HEK293 (cell line): ENCODE measurements around the gene IQSEC1.

Source experiments
- CTCF ChIA-PET: fragments of 350-600 bp; formaldehyde crosslinking; extraction: SDS; loops from one replicate; lab custom pipeline; 2021; ENCODE audit warnings: antibody characterized with exemption; lab: Yijun Ruan, JAX
- POLR2A ChIA-PET: fragments of 300-600 bp; formaldehyde crosslinking; extraction: SDS; loops from one replicate; lab custom pipeline; 2020; ENCODE audit warnings: antibody characterized with exemption, inconsistent platforms; lab: Yijun Ruan, JAX
- H3K27ac ChIP-seq: fragments of 200-500 bp; sonication (Bioruptor generic); 2 replicates; pipeline ENCODE4 v1.5.1; 2014; ENCODE audit warnings: low read depth, low read length, control low read depth, inconsistent platforms; ENCODE audit errors: extremely low read depth
- H3K36me3 ChIP-seq, 2 experiments: fragments of 200-500 bp in 1 of 2; sonication (Bioruptor generic) in 1 of 2; 1 replicate in 1 of 2; 2 replicates in 1 of 2; pipeline ENCODE4 v1.5.1; 2014 to 2017; ENCODE audit warnings: inconsistent platforms in 2 of 2, low read length in 2 of 2; ENCODE audit not compliant: control insufficient read depth in 2 of 2, insufficient read depth in 1 of 2
- H3K4me1 ChIP-seq: fragments of 200-500 bp; sonication (Bioruptor generic); 2 replicates; pipeline ENCODE4 v1.5.1; 2014; ENCODE audit warnings: mild to moderate bottlenecking, low read length, inconsistent platforms; ENCODE audit not compliant: control insufficient read depth, insufficient read depth
- H3K4me3 ChIP-seq: 2 replicates; pipeline ENCODE4 v1.5.1; 2011; ENCODE audit warnings: low read depth, mild to moderate bottlenecking, control low read depth, low read length, moderate library complexity
- H3K9me3 ChIP-seq: fragments of 200-500 bp; sonication (Bioruptor generic); 2 replicates; pipeline ENCODE4 v1.5.1; 2014; ENCODE audit warnings: low read depth, low read length, inconsistent platforms; ENCODE audit not compliant: control insufficient read depth, insufficient read depth
- AEBP2 ChIP-seq: fragments of 450-650 bp; formaldehyde crosslinking; IDR thresholded peaks from 2 replicates; pipeline ENCODE4 v1.5.1; 2016; ENCODE audit warnings: missing biosample characterization, missing genetic modification characterization, borderline replicate concordance
- CTCF ChIP-seq: fragments of 450-650 bp; formaldehyde crosslinking; IDR thresholded peaks from 2 replicates; pipeline ENCODE4 v1.5.1; 2016; ENCODE audit warnings: missing biosample characterization, missing genetic modification characterization
- EGR2 ChIP-seq: fragments of 450-650 bp; formaldehyde crosslinking; IDR thresholded peaks from 2 replicates; pipeline ENCODE4 v1.5.1; 2016; ENCODE audit warnings: low read depth, missing biosample characterization, missing genetic modification characterization
- GLI4 ChIP-seq: fragments of 450-650 bp; formaldehyde crosslinking; IDR thresholded peaks from 2 replicates; pipeline ENCODE4 v1.5.1; 2016; ENCODE audit warnings: missing biosample characterization, missing genetic modification characterization
- KLF10 ChIP-seq: fragments of 450-650 bp; IDR thresholded peaks from 2 replicates; pipeline ENCODE4 v1.5.1; 2018; ENCODE audit warnings: missing biosample characterization, mild to moderate bottlenecking, missing genetic modification characterization
- KLF16 ChIP-seq: fragments of 450-650 bp; formaldehyde crosslinking; IDR thresholded peaks from 2 replicates; pipeline ENCODE4 v1.5.1; 2017; ENCODE audit warnings: missing biosample characterization, missing genetic modification characterization
- OSR2 ChIP-seq: fragments of 450-650 bp; formaldehyde crosslinking; IDR thresholded peaks from 2 replicates; pipeline ENCODE4 v1.5.1; 2016; ENCODE audit warnings: missing biosample characterization, missing genetic modification characterization
- SP2 ChIP-seq: fragments of 450-650 bp; formaldehyde crosslinking; IDR thresholded peaks from 2 replicates; pipeline ENCODE4 v1.5.1; 2016; ENCODE audit warnings: missing biosample characterization, missing genetic modification characterization
- ZBTB17 ChIP-seq: fragments of 450-650 bp; formaldehyde crosslinking; IDR thresholded peaks from 2 replicates; pipeline ENCODE4 v1.5.1; 2016; ENCODE audit warnings: missing biosample characterization, missing genetic modification characterization
- ZBTB20 ChIP-seq: fragments of 450-650 bp; formaldehyde crosslinking; IDR thresholded peaks from 2 replicates; pipeline ENCODE4 v1.5.1; 2016; ENCODE audit warnings: missing biosample characterization, missing genetic modification characterization
- ZBTB44 ChIP-seq: fragments of 450-650 bp; IDR thresholded peaks from 2 replicates; pipeline ENCODE4 v1.5.1; 2018; ENCODE audit warnings: missing biosample characterization, mild to moderate bottlenecking, missing genetic modification characterization
- ZBTB8A ChIP-seq: fragments of 450-650 bp; formaldehyde crosslinking; IDR thresholded peaks from 2 replicates; pipeline ENCODE4 v1.5.1; 2016; ENCODE audit warnings: missing biosample characterization, missing genetic modification characterization
- ZFP37 ChIP-seq: fragments of 450-650 bp; formaldehyde crosslinking; IDR thresholded peaks from 2 replicates; pipeline ENCODE4 v1.5.1; 2016; ENCODE audit warnings: missing biosample characterization, missing genetic modification characterization
- ZNF138 ChIP-seq: fragments of 450-650 bp; formaldehyde crosslinking; IDR thresholded peaks from 2 replicates; pipeline ENCODE4 v1.5.1; 2016; ENCODE audit warnings: missing biosample characterization, missing genetic modification characterization, borderline replicate concordance
- ZNF26 ChIP-seq: fragments of 450-650 bp; formaldehyde crosslinking; IDR thresholded peaks from 2 replicates; pipeline ENCODE4 v1.5.1; 2016; ENCODE audit warnings: missing biosample characterization, missing genetic modification characterization
- ZNF266 ChIP-seq: fragments of 450-650 bp; formaldehyde crosslinking; IDR thresholded peaks from 2 replicates; pipeline ENCODE4 v1.5.1; 2016; ENCODE audit warnings: missing biosample characterization, missing genetic modification characterization, low read depth
- ZNF404 ChIP-seq: fragments of 450-650 bp; formaldehyde crosslinking; IDR thresholded peaks from 2 replicates; pipeline ENCODE4 v1.5.1; 2017; ENCODE audit warnings: missing biosample characterization, missing genetic modification characterization
- ZNF416 ChIP-seq: fragments of 450-650 bp; formaldehyde crosslinking; IDR thresholded peaks from 2 replicates; pipeline ENCODE4 v1.5.1; 2016; ENCODE audit warnings: missing biosample characterization, missing genetic modification characterization
- ZNF529 ChIP-seq: fragments of 450-650 bp; formaldehyde crosslinking; IDR thresholded peaks from 2 replicates; pipeline ENCODE4 v1.5.1; 2017; ENCODE audit warnings: missing genetic modification characterization, missing biosample characterization; ENCODE audit not compliant: insufficient replicate concordance
- ZNF585B ChIP-seq: fragments of 450-650 bp; formaldehyde crosslinking; IDR thresholded peaks from 2 replicates; pipeline ENCODE4 v1.5.1; 2016; ENCODE audit warnings: missing biosample characterization, missing genetic modification characterization
- ZNF639 ChIP-seq: fragments of 450-650 bp; formaldehyde crosslinking; IDR thresholded peaks from 2 replicates; pipeline ENCODE4 v1.5.1; 2016; ENCODE audit warnings: missing biosample characterization, missing genetic modification characterization
- ZNF776 ChIP-seq: fragments of 450-650 bp; formaldehyde crosslinking; IDR thresholded peaks from 2 replicates; pipeline ENCODE4 v1.5.0; 2017; ENCODE audit warnings: missing biosample characterization, missing genetic modification characterization, borderline replicate concordance
- ZNF785 ChIP-seq: fragments of 450-650 bp; formaldehyde crosslinking; IDR thresholded peaks from 2 replicates; pipeline ENCODE4 v1.5.1; 2016; ENCODE audit warnings: missing biosample characterization, missing genetic modification characterization
- ZNF830 ChIP-seq: fragments of 450-650 bp; IDR thresholded peaks from 2 replicates; pipeline ENCODE4 v1.5.0; 2018; ENCODE audit warnings: missing biosample characterization, missing genetic modification characterization, low read depth, mild to moderate bottlenecking, moderate library complexity

IQSEC1 gene

GRCh38 chr3:12903881-12904280, 169.3 kb downstream of the IQSEC1 start:
- H3K36me3 ChIP-seq = peaks cover 0 to 68% of the 10 kb centered on the region in 2 experiments; a peak in 2 of 3 replicates
- TF ChIP-seq ZNF830 (tag by site-specific recombination) (no peak), ZBTB17 (tag by site-specific recombination) (no peak), ZNF416 (tag by site-specific recombination) (no peak), AEBP2 (tag by site-specific recombination) (no peak), ZFP37 (tag by site-specific recombination) (no peak), CTCF (tag by site-specific recombination) (no peak), KLF16 (no peak)
- CTCF ChIA-PET = interaction anchor here (0.6 kb wide), 1 partner anchor 76 kb away, joined by 3 read pairs; no protein-coding TSS in a partner anchor

GRCh38 chr3:12903000-12903800, 170.0 kb downstream of the IQSEC1 start:
- no peak overlapping the region for H3K27ac ChIP-seq
- CTCF ChIA-PET = interaction anchor here (0.6 to 0.9 kb wide), 5 partner anchors 9 to 1735 kb away, joined by 3 to 8 read pairs (median 3); no protein-coding TSS in a partner anchor
- peaks cover 0 to 66% of the 10 kb centered on the region in 2 experiments; a peak in 2 of 3 replicates for H3K36me3 ChIP-seq
- no peaks in the 10 kb centered on the region for H3K4me1 ChIP-seq
- POLR2A ChIA-PET = no interaction called here
- H3K4me3 ChIP-seq = no peak overlapping the region
- H3K9me3 ChIP-seq = no peaks in the 10 kb centered on the region
- TF ChIP-seq ZNF639 (tag by site-specific recombination) (no peak), ZNF776 (no peak), EGR2 (tag by site-specific recombination) (no peak), OSR2 (tag by site-specific recombination) (no peak), ZBTB20 (tag by site-specific recombination) (no peak), ZBTB8A (tag by site-specific recombination) (no peak), SP2 (tag by site-specific recombination) (no peak), GLI4 (no peak), ZNF404 (no peak), KLF10 (tag by site-specific recombination) (no peak), ZNF529 (tag by site-specific recombination) (no peak), ZNF26 (no peak), ZBTB44 (tag by site-specific recombination) (no peak), CTCF (tag by site-specific recombination) (no peak), ZNF785 (tag by site-specific recombination) (no peak), ZNF138 (tag by site-specific recombination) (no peak), ZNF585B (tag by site-specific recombination) (no peak), ZNF266 (tag by site-specific recombination) (no peak)

More at GRCh38 chr3:12903881-12904280, 169.3 kb downstream of the IQSEC1 start:
- H3K4me1 ChIP-seq = no peaks in the 10 kb centered on the region
- POLR2A ChIA-PET = no interaction called here
- no peak overlapping the region for H3K4me3 ChIP-seq
- H3K27ac ChIP-seq = no peak overlapping the region
- H3K9me3 ChIP-seq = no peaks in the 10 kb centered on the region
